CD14-positive monocyte (primary cell): ENCODE data around the gene DSG3. TPM values are rescaled to one million over a fixed set of nuclear protein-coding genes. Genes with fewer than 3 reads are reported as not detected.

Experiments
- DNase-seq, 3 donors: peaks; one replicate each; pipeline ENCODE4 v3.0.0-alpha.2; 2011 to 2022
- H2AFZ ChIP-seq: 2 replicates; pipeline ENCODE4 v1.6.0; 2012; ENCODE audit warnings: mild to moderate bottlenecking, low read depth, low read length, inconsistent platforms; ENCODE audit not compliant: insufficient read depth, poor library complexity, severe bottlenecking
- H3K27ac ChIP-seq, 2 donors: 1 replicate in 1 of 2; 2 replicates in 1 of 2; pipeline ENCODE4 v1.5.1; 2012 to 2013; ENCODE audit warnings: low read length in 2 of 2, control low read depth in 1 of 2, inconsistent platforms in 1 of 2, low read depth in 1 of 2, mild to moderate bottlenecking in 1 of 2
- H3K27me3 ChIP-seq, 2 donors: one replicate each; pipeline versions ENCODE4 v1.6.0 to v1.6.1; 2011 to 2013; ENCODE audit warnings: low read length in 2 of 2; ENCODE audit not compliant: control insufficient read depth in 2 of 2, insufficient read depth in 2 of 2
- H3K36me3 ChIP-seq, 2 donors: replicated peaks in 1 of 2; 1 replicate in 1 of 2; 2 replicates in 1 of 2; pipeline versions ENCODE4 v1.5.1 to v1.6.1; 2012 to 2013; ENCODE audit warnings: low read length in 2 of 2, control low read depth in 1 of 2, inconsistent platforms in 1 of 2, mild to moderate bottlenecking in 1 of 2; ENCODE audit not compliant: insufficient read depth in 2 of 2, control insufficient read depth in 1 of 2
- H3K4me1 ChIP-seq, 2 donors: 1 replicate in 1 of 2; 2 replicates in 1 of 2; pipeline versions ENCODE4 v1.5.1 to v1.6.1; 2012 to 2013; ENCODE audit warnings: low read length in 2 of 2, control low read depth in 1 of 2, inconsistent platforms in 1 of 2, mild to moderate bottlenecking in 1 of 2, moderate library complexity in 1 of 2; ENCODE audit not compliant: insufficient read depth in 2 of 2, control insufficient read depth in 1 of 2
- H3K4me2 ChIP-seq: replicated peaks from 2 replicates; pipeline ENCODE3; 2012; ENCODE audit warnings: low read length, moderate library complexity, mild to moderate bottlenecking; ENCODE audit not compliant: poor library complexity, severe bottlenecking; ENCODE audit errors: extremely low read depth
- H3K4me3 ChIP-seq, 3 experiments: fragments of 200-600 bp in 1 of 3; sonication (generic) in 1 of 3; replicated peaks in 1 of 3; 1 replicate in 2 of 3; 2 replicates in 1 of 3; pipeline ENCODE4 v1.5.1; 2011 to 2013; ENCODE audit warnings: low read length in 3 of 3, mild to moderate bottlenecking in 3 of 3, control low read depth in 2 of 3, low read depth in 2 of 3, inconsistent platforms in 1 of 3, moderate library complexity in 1 of 3
- H3K79me2 ChIP-seq: 2 replicates; pipeline ENCODE4 v1.6.0; 2012; ENCODE audit warnings: mild to moderate bottlenecking, control low read depth, inconsistent platforms, low read length, moderate library complexity; ENCODE audit not compliant: insufficient read depth
- H3K9ac ChIP-seq: 2 replicates; pipeline ENCODE4 v1.6.0; 2017; ENCODE audit warnings: low read length, mild to moderate bottlenecking; ENCODE audit not compliant: insufficient read depth, poor library complexity, severe bottlenecking
- H3K9me3 ChIP-seq, 2 donors: replicated peaks in 1 of 2; 1 replicate in 1 of 2; 2 replicates in 1 of 2; pipeline versions ENCODE4 v1.5.1 to v1.6.1; 2012 to 2013; ENCODE audit warnings: low read length in 2 of 2, control low read depth in 1 of 2; ENCODE audit not compliant: control insufficient read depth in 1 of 2, insufficient read depth in 1 of 2
- H4K20me1 ChIP-seq: 2 replicates; pipeline ENCODE4 v1.6.0; 2012; ENCODE audit warnings: mild to moderate bottlenecking, low read length, control low read depth, moderate library complexity; ENCODE audit not compliant: insufficient read depth
- H3K27ac Mint-ChIP-seq, 7 donors: one replicate each; pipeline ENCODE4 v1.8.0; 2020; ENCODE audit warnings: mild to moderate bottlenecking in 7 of 7, mixed read lengths in 7 of 7, moderate library complexity in 6 of 7, inconsistent platforms in 2 of 7
- H3K27me3 Mint-ChIP-seq, 3 donors: one replicate each; pipeline ENCODE4 v1.8.0; 2021 to 2022; ENCODE audit warnings: low read depth in 3 of 3, mild to moderate bottlenecking in 3 of 3, mixed read lengths in 3 of 3, moderate library complexity in 3 of 3, inconsistent platforms in 1 of 3
- H3K36me3 Mint-ChIP-seq, 2 donors: one replicate each; pipeline ENCODE4 v1.8.0; 2020; ENCODE audit warnings: mixed read lengths in 2 of 2, inconsistent platforms in 1 of 2, mild to moderate bottlenecking in 1 of 2
- H3K4me1 Mint-ChIP-seq: one replicate; pipeline ENCODE4 v1.8.0; 2020; ENCODE audit warnings: mild to moderate bottlenecking, mixed read lengths
- H3K4me3 Mint-ChIP-seq, 2 donors: one replicate each; pipeline ENCODE4 v1.8.0; 2020; ENCODE audit warnings: mild to moderate bottlenecking in 2 of 2, mixed read lengths in 2 of 2, moderate library complexity in 1 of 2
- H3K9me3 Mint-ChIP-seq, 7 donors: one replicate each; pipeline ENCODE4 v1.8.0; 2020 to 2022; ENCODE audit warnings: mixed read lengths in 7 of 7, mild to moderate bottlenecking in 6 of 7, moderate library complexity in 6 of 7, inconsistent platforms in 2 of 7
- WGBS: methylation state at CpG from one replicate; pipeline ENCODE4 v1.1.5; 2013; ENCODE audit warnings: missing lambda C conversion rate; ENCODE audit not compliant: insufficient coverage; 5-methylcytosine and 5-hydroxymethylcytosine counted together
- intact Hi-C, 2 donors: fragments of 100-400 bp; cut with micrococcal nuclease; formaldehyde crosslinking; loops; one replicate each; pipeline versions ENCODE4 v1.15.0 to v1.15.1; 2023
- polyA plus RNA-seq, 3 donors: library from polyadenylated mRNA; depleted of rRNA in 1 of 3; unstranded in 2 of 3; stranded (reverse) in 1 of 3; fragments of 300-500 nt in 2 of 3; fragments of >200 nt in 1 of 3; fragmentation: Illumina TruSeq in 2 of 3; gene quantifications; 1 replicate in 2 of 3; 2 replicates in 1 of 3; pipeline ENCODE4 v1.2.3, GENCODE V29; 2012 to 2021
- TF ChIP-seq, protein P1 (sequence below): fragments of 200-600 bp; IDR thresholded peaks from one replicate; pipeline ENCODE4 v1.8.0; 2022; ENCODE audit warnings: antibody characterized with exemption, mild to moderate bottlenecking

The DSG3 gene
- polyA plus RNA-seq, 3 donors: not detected

GRCh38 chr18:31497404-31497835 lies 49.9 kb downstream of the DSG3 start:
- Histone ChIP-seq H2AFZ (peak overlapping the region; percentile 50), H3K36me3 (no peaks in the 10 kb centered on the region), H3K27ac (no peak overlapping the region), H3K4me1 (peaks cover 11 to 16% of the 10 kb centered on the region in 2 donors), H4K20me1 (no peaks in the 10 kb centered on the region), H3K9me3 (no peaks in the 10 kb centered on the region), H3K27me3 (peaks cover 37 to 49% of the 10 kb centered on the region in 2 donors), H3K9ac (no peak overlapping the region), H3K4me3 (peak overlapping the region in 2 of 3 experiments; percentile 13 to 70), H3K4me2 (peak overlapping the region; percentile 76), H3K79me2 (no peaks in the 10 kb centered on the region)
- peaks cover 2 to 8% of the 10 kb centered on the region in 2 donors for H3K36me3 Mint-ChIP-seq
- 5% methylated on average over 19 of the region's 25 CpGs for WGBS
- TF ChIP-seq, protein P1, sequence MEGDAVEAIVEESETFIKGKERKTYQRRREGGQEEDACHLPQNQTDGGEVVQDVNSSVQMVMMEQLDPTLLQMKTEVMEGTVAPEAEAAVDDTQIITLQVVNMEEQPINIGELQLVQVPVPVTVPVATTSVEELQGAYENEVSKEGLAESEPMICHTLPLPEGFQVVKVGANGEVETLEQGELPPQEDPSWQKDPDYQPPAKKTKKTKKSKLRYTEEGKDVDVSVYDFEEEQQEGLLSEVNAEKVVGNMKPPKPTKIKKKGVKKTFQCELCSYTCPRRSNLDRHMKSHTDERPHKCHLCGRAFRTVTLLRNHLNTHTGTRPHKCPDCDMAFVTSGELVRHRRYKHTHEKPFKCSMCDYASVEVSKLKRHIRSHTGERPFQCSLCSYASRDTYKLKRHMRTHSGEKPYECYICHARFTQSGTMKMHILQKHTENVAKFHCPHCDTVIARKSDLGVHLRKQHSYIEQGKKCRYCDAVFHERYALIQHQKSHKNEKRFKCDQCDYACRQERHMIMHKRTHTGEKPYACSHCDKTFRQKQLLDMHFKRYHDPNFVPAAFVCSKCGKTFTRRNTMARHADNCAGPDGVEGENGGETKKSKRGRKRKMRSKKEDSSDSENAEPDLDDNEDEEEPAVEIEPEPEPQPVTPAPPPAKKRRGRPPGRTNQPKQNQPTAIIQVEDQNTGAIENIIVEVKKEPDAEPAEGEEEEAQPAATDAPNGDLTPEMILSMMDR: no peak
- peaks cover 30 to 43% (median 35%) of the 10 kb centered on the region in 3 donors for H3K27me3 Mint-ChIP-seq
- DNase-seq: no peak
- intact Hi-C loops: no loop called here
- H3K4me3 Mint-ChIP-seq: peak overlapping the region in 1 of 2 donors; percentile 76
- H3K9me3 Mint-ChIP-seq: peaks cover 0 to 9% (median 3%) of the 10 kb centered on the region in 7 donors
- peaks cover 16% of the 10 kb centered on the region for H3K4me1 Mint-ChIP-seq
- no peak overlapping the region for H3K27ac Mint-ChIP-seq

- H3K9me3 Mint-ChIP-seq: peaks cover 0 to 9% (median 3%) of the 10 kb centered on the region in 7 donors
- Histone ChIP-seq H3K4me3 (peak within 1 kb of the TSS in 2 of 3 experiments; percentile 26 to 70), H3K9me3 (no peaks in the 10 kb centered on the region), H3K27ac (no peak within 1 kb of the TSS), H3K79me2 (no peaks in the 10 kb centered on the region), H2AFZ (peak within 1 kb of the TSS; percentile 50), H3K27me3 (peaks cover 37 to 49% of the 10 kb centered on the region in 2 donors), H3K4me1 (peaks cover 11 to 16% of the 10 kb centered on the region in 2 donors), H3K36me3 (no peaks in the 10 kb centered on the region), H4K20me1 (no peaks in the 10 kb centered on the region), H3K9ac (peak within 1 kb of the TSS; percentile 32), H3K4me2 (peak within 1 kb of the TSS; percentile 76)
- intact Hi-C loops: no loop called here
- no peak for DNase-seq
- peak within 1 kb of the TSS in 1 of 7 donors; percentile 36 for H3K27ac Mint-ChIP-seq
- H3K36me3 Mint-ChIP-seq: peaks cover 2 to 8% of the 10 kb centered on the region in 2 donors
- WGBS: under 1% methylated on average over 66 of the region's 79 CpGs
- peaks cover 16% of the 10 kb centered on the region for H3K4me1 Mint-ChIP-seq
- H3K27me3 Mint-ChIP-seq: peaks cover 30 to 43% (median 37%) of the 10 kb centered on the region in 3 donors
- TF ChIP-seq, protein P1: no peak
- peak within 1 kb of the TSS; percentile 75 to 93 for H3K4me3 Mint-ChIP-seq
These were observed 50.5 kb downstream of the DSG3 start, which contains the start of gene DSG2 for GRCh38 chr18:31497836-31498573. Gene DSG2 (plus strand): TSS chr18:31498177. CDS start chr18:31498252, 75 bp downstream.
